ENCODE data around the gene CAMK2B.
"Not testable (repeated sequence)": the region's sequence is repeated elsewhere in the genome, so short reads cannot be mapped to it uniquely, and the experiment has no call there.

Gene CAMK2B

DNA sequence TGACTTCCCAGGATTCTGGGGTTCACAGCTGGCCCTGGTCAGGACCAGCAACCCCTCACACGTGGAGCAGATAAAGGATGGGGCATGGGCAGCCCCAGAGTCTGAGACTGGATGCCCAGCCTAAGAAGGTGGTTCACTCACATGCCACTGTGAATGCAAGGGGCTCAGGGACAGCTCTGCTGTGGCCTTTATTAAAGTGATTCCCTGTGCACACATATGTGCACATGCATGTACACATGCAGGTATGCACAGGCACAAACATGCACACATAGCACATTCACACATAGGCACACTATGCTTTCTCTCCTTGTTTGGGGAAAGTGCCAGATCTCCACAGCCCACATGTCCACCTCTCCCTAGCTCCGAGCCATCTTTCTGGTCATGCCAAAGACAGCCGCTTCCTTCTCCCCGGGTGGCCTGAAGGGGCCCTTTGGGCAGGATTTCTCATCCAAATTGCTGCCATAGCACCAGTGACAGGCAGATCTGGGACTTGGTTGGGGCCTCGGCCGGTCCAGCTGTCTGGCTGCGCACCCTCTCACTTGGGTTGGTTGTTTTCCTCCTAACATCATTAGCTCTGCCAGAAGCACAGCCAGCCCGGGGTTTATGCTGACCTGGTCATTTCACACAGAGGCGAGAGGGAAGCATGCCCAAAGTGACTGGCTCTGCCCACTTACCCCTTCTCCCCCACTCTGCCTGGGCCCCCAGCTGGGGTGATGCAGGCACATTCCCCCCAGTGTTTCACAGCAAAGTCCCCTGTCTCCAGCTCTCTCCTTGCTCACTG is 137.6 kb downstream of the CAMK2B start:
- DNase-seq: no peak

DNA sequence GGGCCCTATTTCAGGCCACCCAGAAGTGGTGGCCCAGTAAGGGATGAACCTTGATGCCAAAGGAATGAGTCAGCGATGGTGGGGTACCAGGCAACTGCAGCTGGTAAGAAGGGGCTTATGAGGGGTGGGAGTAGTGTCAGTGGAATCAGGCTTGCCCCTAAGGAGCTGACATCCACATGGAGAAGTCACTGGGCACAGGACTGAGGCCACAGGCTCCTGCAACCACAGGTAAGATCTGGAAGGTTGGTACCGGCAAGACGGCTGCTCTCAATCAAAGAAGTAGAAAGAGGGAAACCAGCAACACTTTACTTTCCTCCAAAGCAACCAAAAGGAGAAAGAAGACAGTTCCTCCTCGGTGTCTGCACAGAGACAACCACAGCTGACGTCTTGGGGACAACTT is 138.7 kb downstream of the CAMK2B start:
- DNase-seq: no peak

DNA sequence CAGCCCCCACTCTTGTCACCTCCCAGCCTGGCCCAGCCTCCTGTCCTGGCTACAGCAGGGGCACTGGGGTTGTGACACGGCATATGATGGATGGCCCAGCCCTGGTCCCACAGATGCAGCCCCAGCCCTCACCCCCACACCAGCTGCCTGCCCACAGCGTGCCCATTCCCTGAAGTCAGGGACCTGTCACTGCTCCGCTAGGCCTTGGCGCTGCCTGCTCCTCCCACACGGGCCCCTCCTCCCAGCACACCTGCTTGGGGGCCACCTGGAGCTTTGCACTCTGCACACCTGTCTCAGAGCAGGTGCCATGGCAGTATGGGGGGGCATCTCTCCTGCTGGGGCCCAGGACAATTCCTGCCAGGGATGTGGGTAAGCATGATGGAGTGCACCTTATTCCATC is 139.7 kb downstream of the CAMK2B start:
- DNase-seq: no peak

DNA sequence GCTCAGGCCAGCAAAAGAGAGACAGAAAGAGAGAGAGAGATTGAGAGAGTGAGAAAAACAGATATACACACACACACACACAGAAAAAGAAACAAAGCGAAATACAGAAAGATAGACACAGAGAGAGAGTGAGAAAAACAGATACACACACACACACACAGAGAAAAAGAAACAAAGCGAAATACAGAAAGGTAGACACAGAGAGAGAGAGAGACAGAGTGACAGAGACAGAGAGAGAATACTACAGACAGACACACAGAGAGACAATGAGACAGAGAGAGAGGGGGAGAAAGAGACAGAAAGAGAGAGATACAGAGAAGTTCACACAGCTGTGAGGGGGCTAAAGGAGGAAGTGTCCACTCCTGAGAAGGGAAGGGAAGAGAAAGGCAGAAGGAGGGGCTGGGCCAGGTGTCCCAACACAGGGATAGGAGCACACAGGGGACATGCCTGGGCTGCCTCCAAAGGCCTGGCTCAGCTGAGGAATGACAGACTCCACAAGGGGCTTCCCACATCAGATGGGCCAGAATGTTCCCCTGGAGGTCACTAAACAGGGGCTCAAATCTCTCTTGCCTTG is 140.4 kb downstream of the CAMK2B start:
- DNase-seq: no peak

DNA sequence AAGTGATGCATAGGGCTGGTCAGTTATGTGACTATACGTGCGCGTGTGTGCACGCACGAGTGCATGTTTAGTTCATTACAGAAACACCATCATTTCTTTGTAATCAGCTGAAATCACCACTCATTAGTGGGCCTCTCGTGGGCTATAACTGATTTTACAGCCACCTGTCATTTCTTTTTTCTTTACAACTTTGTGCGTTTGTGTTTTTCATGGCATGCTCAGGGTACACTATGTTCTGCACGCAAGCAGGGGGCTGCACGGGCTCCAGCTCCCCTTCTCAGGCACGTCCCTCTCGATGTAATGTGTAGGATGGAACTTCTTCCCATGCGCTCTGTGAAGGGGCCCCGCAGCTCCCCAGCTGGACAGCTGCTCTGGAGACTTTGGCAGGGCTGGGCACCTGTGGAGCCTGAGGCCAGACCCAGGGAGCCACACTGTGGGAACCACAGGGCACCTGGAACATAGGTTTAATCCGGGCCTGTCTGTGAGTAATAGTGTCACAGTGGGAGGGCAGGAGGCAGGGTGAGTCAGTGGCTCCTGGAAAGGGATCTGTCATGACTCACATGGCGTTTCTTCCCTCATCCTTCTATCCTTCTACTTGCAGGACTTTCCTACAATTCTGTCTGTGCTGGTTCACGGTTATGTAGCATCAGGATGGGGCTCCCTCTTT is 141.1 kb downstream of the CAMK2B start:
- peak; percentile 62 for DNase-seq

DNA sequence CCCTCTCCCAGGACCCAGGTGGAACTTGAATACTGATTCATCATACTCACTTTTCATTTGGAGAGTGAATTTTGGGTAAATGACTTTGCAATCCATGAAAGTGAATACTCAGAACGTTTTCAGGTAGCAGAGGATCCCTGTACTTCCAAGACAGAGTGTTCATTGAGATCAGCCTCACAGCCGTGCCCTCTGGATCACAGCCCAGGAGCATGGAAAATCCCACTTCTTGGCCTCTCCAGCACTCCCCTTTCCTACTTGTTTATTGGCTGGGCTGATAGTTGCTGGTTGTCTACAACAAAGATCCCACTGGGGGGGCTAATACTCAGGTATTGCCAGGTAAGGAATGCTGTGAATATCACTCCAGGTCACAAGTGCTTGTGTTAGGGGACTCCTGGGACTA is 142.0 kb downstream of the CAMK2B start:
- no peak for DNase-seq

DNA sequence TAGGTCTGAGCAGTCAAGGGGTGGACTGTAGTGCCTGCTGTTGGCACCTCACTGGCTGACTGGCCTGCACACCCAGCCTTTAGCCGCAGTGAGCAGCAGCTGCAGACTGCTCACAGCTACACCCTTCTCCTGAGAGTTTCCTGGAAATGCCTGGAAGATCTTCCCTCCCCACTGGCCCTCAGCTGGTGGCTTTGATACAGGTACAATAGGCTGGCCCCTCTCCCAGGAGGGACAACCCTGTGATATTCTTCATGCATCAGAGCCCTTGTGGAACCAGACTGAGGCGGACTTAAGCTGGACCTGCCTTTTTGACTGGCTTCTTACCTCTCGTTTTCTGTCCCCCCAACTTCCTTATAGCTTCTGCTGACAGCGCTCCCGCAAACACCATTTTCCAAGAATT is 142.6 kb downstream of the CAMK2B start:
- no peak for DNase-seq

DNA sequence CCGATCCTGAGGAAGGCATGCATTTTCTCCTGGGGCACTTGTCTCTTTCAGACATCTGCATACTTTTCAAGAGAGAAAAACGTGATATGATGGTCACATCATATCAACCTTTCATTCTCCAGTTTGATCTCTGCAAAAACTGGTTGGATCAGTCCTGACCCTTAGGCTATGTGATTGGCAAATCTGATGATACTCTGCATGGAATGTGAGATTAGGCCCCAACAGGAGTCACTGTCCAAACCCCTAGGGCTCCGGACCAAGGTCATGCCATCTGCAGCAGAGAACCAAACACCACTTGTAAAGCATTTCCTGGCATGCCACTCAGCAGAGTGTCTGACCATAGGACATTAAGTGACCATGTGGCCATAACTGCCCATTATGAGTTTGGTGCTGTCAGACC is 144.8 kb downstream of the CAMK2B start:
- DNase-seq: no peak

DNA sequence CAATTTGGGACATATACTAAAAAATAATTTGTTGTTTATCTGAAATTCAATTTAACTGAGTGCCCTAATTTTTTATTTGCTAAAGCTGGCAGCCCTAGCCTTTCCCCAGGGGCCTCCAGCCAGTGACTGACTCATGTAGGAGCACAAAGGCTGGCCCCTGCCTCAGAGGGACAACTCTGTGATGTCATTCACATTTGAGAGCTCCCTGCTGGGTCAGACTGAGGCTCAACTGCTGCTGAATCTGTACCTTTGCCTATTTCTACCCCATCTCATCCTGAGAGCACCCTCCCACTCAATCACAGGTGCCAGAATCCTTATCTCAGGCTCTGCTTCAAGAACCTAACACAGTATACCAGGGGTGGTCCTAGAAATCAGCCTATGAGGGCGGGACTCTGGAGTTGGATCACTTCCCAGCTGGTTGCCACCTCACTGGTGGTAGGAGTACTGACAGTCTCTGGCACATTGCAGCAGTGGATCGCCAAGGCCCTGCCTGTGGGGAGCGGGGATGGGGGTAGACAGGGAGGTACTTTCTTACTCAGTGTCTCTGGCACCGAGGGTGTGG is 147.7 kb downstream of the CAMK2B start:
- DNase-seq: no peak

DNA sequence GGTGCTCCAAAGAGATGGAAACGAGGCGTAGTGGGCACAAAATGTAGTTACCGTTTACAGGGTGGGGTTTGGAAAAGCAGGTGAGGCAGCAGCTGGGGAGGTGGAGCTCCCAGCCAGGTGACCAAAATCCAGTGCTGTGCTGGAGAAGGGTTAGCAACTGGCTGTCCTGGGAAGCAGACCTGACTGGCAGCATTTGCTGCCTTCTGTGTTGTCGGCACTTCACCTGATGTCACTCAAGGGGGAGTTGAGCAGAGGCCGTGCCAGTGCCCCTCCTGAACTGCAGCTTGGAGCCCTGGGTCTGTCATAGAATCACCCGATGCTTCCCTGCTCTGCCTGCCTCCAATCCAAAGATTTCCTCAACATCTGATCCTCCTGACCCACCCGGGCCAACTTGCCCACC is 148.9 kb downstream of the CAMK2B start:
- DNase-seq: no peak

DNA sequence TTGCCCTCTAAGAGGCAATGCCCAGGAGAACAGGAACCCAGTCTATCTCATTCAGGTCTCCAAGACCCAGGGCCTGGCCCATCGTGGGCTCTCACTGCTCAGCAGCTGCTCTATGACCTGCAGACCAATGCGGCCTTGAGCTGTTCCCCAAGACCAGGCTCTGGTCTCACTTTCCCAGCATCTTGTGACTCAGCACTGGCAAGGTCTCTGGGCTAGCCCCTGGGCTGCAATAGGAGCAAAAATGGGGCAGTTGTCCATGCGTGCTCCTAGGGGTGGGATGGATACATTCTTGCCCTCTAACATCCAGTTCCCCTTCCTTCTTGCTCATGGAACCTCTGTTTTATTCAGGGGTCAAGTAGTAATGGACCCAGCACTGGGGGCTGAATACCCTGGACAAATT is 149.7 kb downstream of the CAMK2B start:
- no peak for DNase-seq

DNA sequence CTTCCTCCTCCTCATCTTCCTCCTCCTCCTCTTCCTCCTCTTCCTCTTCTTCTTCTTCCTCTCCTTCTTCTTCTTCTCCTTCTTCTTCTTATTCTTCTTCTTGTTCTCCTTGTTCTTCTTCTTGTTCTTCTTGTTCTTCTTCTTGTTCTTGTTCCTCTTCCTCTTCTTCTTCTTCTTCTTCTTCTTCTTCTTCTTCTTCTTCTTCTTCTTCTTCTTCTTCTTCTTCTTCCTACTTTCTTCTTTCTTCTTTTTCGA is 150.8 kb downstream of the CAMK2B start:
- not testable (repeated sequence) for DNase-seq

DNA sequence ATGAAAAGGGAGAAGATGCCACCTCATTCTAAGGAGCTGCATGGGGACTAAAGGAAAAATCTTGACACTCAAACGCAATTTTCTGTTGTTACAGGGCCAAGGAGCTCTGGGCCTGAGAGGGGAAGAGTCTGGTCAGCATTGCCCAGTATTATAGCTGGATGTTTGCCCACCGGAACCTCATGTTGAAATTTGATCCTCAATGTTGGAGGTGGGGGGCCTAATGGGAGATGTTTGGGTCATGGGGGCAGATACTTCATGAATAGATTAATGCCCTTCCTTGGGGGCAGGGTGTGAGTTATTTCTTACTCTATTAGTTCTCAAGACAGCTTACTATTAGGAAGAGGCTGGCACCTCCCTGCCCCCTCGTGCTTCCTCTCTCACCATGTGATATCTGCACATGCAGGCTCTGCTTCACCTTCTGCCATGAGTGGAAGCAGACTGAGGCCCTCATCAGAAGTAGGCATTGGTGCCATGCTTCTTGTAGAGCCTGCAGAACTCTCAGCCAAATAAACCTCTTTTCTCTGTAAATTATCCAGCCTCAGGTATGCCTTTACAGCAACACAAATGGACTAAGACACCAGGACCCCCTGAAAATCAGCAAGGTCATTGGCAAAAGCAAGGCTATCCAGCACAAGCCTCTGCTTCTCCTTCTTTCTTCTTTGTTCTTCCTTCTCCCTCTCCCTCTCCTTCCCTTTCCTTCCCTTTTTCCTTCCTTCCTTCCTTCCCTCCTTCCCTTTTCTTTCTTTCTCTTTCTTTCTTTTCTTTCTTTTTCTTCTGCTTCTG is 151.3 kb downstream of the CAMK2B start:
- peak; percentile 35 for DNase-seq

DNA sequence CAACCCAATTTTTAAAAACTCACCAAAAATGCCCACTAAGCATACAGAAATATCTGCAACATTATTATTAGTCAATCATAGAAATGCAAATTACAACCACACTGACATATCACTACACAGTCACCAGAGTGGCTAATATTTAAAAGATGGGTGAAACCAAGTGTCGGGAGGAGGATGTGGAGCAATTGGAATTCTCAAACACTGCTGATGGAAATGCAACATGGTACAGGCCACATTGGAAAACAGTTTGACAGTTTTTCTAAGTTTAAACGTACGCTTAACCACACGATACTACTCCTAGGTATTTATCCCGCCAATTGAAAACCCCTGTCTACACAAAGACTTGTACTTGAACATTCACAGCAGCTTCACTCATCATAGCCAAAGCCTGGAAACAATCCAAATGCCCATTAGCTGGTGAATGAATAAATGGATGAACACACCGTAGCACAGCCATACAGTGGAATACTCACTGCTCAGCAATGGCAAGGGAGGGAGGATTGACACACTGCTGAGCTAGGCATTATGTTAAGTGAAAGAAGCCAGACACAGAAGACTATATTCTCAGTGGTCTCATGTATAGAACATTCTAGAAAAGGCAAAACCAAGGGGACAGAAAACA is 152.5 kb downstream of the CAMK2B start:
- no peak for DNase-seq

DNA sequence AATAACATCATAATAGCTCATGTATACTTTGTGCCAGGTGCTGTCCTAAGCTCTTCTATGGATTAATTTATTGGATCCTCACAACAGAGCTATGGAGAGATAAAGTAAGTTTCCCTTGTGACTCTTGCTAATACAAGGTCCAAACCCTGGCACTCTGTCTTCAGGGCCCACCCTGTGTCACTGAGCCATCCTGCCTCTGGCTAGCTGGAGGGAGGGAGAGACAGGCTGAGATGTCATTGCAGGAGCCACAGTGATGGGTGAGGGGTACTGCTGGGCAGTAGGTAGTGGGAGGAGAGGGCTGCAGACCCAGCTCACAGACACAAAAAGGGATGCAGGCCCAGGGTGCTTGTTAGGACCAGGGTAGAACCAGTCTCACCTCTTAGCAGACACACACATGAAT is 153.0 kb downstream of the CAMK2B start:
- DNase-seq: no peak

DNA sequence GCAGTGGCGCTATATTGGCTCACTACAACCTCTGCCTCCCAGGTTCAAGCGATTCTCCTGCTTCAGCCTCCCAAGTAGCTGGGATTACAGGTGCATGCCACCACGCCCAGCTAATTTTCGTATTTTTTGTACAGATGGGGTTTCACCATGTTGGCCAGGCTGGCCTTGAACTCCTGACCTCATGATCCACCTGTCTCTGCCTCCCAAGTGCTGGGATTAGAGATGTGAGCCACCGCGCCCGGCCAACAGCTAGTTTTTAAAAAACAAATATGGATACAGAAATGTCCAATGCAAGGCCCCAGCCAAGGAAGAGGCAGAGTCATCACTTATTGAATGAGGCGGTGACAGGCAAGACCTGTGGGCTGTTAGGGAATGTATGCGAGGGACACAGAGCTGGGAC is 153.5 kb downstream of the CAMK2B start:
- peak; percentile 5 for DNase-seq

DNA sequence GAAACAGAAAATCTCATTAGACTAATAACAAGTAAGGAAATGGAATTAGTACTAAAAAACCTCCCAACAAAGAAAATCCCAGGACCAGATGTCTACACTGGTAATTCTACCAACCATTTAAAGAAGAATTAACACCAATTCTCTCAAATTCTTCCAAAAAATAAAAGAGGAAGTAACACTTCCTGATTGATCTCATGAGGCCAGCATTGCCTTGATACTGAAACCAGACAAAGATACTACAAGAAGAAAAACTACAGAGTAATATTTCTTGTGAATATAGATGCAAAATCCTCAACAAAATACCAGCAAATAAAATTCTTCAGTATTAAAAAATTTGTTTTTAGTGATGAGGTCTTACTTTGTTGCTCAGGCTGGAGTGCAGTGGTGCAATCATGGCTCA is 157.5 kb downstream of the CAMK2B start:
- DNase-seq: no peak

All from right forelimb (tissue), 1 donor.